Glutamatergic neuron (in vitro differentiated cells): ENCODE data around the gene NOTCH1. TPM values are rescaled to one million over a fixed set of nuclear protein-coding genes. Genes with fewer than 3 reads are reported as not detected.

ENCODE experiments used
- DNase-seq: peaks from one replicate; pipeline ENCODE4 v3.0.0; 2022
- H3K27ac Mint-ChIP-seq: one replicate; pipeline ENCODE4 v1.8.0; 2020; ENCODE audit warnings: mild to moderate bottlenecking, mixed read lengths, inconsistent platforms; ENCODE audit not compliant: unreplicated experiment
- H3K27me3 Mint-ChIP-seq: one replicate; pipeline ENCODE4 v1.8.0; 2020; ENCODE audit warnings: mild to moderate bottlenecking, moderate library complexity, mixed read lengths, inconsistent platforms; ENCODE audit not compliant: unreplicated experiment
- H3K36me3 Mint-ChIP-seq: one replicate; pipeline ENCODE4 v1.8.0; 2020; ENCODE audit warnings: mild to moderate bottlenecking, mixed read lengths, inconsistent platforms; ENCODE audit not compliant: unreplicated experiment
- H3K4me1 Mint-ChIP-seq: one replicate; pipeline ENCODE4 v1.8.0; 2020; ENCODE audit warnings: mild to moderate bottlenecking, low read depth, mixed read lengths, inconsistent platforms; ENCODE audit not compliant: unreplicated experiment
- H3K4me3 Mint-ChIP-seq: one replicate; pipeline ENCODE4 v1.8.0; 2020; ENCODE audit warnings: mild to moderate bottlenecking, mixed read lengths, inconsistent platforms; ENCODE audit not compliant: unreplicated experiment
- H3K9me3 Mint-ChIP-seq: one replicate; pipeline ENCODE4 v1.8.0; 2020; ENCODE audit warnings: mild to moderate bottlenecking, moderate library complexity, mixed read lengths, inconsistent platforms; ENCODE audit not compliant: unreplicated experiment
- CTCF ChIP-seq: fragments of 200-600 bp; sonication (generic); IDR thresholded peaks from one replicate; pipeline ENCODE4 v1.5.0; 2021; ENCODE audit not compliant: partially characterized antibody, unreplicated experiment
- total RNA-seq: library from RNA; stranded (reverse); fragmentation: NEBNext Ultra II Directional; extraction: Animal tissue kit (Norgen Biotek cat#: 25700); gene quantifications from one replicate; pipeline ENCODE4 v1.2.1, GENCODE V29; 2021; ENCODE audit not compliant: unreplicated experiment

NOTCH1 gene
- total RNA-seq, 1 donor from 2014 or later = 64.2 TPM

DNA sequence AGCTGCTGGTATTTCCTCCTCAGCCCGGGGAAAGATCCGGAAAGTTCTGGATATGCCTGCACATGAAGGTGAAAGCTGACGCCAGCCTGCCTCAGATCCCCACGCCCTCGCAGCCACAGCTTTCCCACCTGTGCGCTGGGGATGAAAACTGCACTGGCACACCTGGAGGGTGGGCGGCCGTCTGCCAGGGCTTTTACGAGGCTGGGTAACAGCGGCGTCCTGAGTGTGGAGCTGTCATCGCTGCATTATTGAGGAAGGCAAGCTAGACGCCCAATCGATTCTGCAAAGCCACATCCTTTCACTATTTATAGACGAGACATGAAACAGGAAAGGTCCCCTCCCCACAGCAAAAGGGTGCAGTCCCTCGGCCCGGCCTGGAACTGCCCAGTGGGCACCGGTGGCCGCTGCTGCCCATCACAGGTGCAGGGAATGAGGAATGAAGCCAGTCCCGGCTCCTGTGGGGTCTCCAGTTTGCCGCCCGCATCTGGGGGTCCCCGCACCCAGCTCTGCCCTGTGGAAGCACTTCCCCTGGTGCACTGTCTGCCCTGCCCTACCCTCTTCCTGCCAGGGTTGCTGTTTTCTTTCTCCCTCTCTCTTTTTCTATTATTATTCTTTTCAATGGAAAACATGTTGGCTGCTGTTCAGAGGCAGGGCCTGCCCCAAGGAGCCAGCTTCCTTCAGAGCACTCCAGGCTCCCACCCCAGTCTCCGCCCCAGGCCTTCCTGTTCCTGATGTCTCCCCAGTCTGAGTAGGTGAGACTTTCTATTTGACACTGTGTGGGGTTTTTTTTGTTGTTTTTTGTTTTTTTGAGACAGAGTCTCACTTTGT is 7.0 kb downstream of the NOTCH1 start:
- DNase-seq = no peak
- peaks cover 3% of the 10 kb centered on the region for H3K27me3 Mint-ChIP-seq
- no peak overlapping the region for H3K4me3 Mint-ChIP-seq
- TF ChIP-seq CTCF = no peak
- peaks cover 2% of the 10 kb centered on the region for H3K9me3 Mint-ChIP-seq
- H3K36me3 Mint-ChIP-seq = no peaks in the 10 kb centered on the region
- no peak overlapping the region for H3K27ac Mint-ChIP-seq
- peaks cover 6% of the 10 kb centered on the region for H3K4me1 Mint-ChIP-seq

DNA sequence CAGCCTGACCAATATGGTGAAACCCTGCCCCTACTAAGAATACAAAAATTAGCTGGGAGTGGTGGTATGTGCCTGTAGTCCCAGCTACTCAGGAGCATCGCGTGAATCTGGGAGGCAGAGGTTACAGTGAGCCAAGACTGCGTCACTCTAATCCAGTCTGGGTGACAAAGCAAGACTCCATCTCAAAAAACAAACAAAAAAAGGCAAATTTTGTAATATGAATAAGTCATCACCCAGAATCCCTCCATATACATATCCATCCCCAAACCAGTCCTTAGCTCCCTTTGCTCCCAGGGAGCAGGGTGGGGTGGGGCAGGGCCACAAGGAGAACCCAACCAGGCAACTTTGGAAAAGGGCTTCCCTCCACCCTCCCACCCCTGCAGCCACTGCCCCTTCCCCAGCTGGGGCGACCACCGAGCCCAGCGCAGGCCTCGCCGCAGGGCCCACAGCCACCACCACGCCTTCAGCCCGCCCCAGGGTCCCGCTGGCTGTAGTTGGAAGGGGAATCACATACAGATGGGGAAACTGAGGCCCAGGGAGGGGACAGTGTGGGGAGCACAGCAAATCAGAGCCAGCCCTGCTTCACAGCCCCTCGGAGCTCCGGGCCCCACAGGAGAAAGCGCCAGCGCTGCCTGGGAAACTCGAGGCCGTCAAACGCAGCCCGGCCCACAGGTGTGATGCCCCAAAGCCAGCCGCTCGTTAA is 7.8 kb downstream of the NOTCH1 start:
- TF ChIP-seq CTCF = no peak
- Mint-ChIP-seq H3K9me3 (peaks cover 2% of the 10 kb centered on the region), H3K4me1 (peaks cover 6% of the 10 kb centered on the region), H3K27ac (no peak overlapping the region), H3K4me3 (no peak overlapping the region), H3K27me3 (peaks cover 2% of the 10 kb centered on the region), H3K36me3 (no peaks in the 10 kb centered on the region)
- DNase-seq = no peak

GRCh38 chr9:136537411-136537810 is 8.4 kb downstream of the NOTCH1 start:
- Mint-ChIP-seq H3K27ac (no peak overlapping the region), H3K4me1 (peaks cover 2% of the 10 kb centered on the region), H3K27me3 (peaks cover 1% of the 10 kb centered on the region), H3K4me3 (no peak overlapping the region), H3K36me3 (no peaks in the 10 kb centered on the region), H3K9me3 (peaks cover 2% of the 10 kb centered on the region)
- no peak for TF ChIP-seq CTCF
- no peak for DNase-seq

- DNase-seq = no peak
- no peaks in the 10 kb centered on the region for H3K36me3 Mint-ChIP-seq
- H3K27ac Mint-ChIP-seq = no peak overlapping the region
- TF ChIP-seq CTCF = no peak
- peaks cover 2% of the 10 kb centered on the region for H3K9me3 Mint-ChIP-seq
- peaks cover 4% of the 10 kb centered on the region for H3K4me1 Mint-ChIP-seq
- H3K27me3 Mint-ChIP-seq = peaks cover 3% of the 10 kb centered on the region
- no peak overlapping the region for H3K4me3 Mint-ChIP-seq
Measured at GRCh38 chr9:136536721-136537241, 9.1 kb downstream of the NOTCH1 start.
